WI38 (cell line): ENCODE results near the gene ZXDB.

Source experiments
- H3K4me3 ChIP-seq: 2 replicates; pipeline ENCODE4 v1.5.1; 2011; ENCODE audit warnings: low read depth, mild to moderate bottlenecking, control low read depth, low read length
- TF ChIP-seq, protein P1 (sequence below): IDR thresholded peaks from 2 replicates; pipeline ENCODE4 v1.5.1; 2012; ENCODE audit warnings: low read depth, mild to moderate bottlenecking, control low read depth, low read length

Gene ZXDB

DNA sequence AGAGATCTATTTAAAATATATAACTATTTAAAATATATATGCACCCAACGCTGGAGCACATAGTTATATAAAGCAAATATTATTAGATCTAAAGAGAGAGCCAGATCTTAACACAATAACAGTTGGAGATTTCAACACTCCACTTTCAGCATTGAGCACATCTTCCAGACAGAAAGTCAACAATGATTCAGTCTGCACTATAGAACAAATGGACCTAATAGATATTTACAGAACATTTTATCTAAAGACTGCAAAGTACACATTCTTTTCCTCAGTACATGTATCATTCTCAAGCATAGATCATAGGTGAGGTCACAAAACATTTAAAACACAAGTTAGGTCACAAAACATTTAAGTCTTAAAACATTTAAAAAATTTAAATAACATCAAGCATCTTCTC lies 51.9 kb downstream of the ZXDB start:
- TF ChIP-seq, protein P1, sequence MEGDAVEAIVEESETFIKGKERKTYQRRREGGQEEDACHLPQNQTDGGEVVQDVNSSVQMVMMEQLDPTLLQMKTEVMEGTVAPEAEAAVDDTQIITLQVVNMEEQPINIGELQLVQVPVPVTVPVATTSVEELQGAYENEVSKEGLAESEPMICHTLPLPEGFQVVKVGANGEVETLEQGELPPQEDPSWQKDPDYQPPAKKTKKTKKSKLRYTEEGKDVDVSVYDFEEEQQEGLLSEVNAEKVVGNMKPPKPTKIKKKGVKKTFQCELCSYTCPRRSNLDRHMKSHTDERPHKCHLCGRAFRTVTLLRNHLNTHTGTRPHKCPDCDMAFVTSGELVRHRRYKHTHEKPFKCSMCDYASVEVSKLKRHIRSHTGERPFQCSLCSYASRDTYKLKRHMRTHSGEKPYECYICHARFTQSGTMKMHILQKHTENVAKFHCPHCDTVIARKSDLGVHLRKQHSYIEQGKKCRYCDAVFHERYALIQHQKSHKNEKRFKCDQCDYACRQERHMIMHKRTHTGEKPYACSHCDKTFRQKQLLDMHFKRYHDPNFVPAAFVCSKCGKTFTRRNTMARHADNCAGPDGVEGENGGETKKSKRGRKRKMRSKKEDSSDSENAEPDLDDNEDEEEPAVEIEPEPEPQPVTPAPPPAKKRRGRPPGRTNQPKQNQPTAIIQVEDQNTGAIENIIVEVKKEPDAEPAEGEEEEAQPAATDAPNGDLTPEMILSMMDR, result no peak

DNA sequence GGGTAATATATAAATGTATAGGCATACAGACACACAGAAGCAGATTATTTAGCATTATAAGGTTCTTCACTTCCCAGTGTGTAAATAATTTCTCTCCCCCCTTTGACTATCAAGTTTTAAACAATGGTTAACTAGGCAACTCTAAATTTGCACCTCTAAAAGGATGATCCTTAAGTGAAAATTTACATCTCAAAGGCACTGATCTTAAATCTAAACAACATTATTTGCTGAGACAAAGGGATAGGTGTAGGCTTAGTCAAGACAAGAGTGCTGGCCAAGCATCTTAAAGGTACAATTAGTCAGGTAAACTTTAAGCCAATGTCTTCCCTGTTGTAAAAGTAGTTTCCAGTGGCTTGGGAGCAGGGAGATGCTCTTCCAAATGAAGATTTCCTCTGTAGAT lies 55.2 kb downstream of the ZXDB start:
- TF ChIP-seq, protein P1, result no peak
- no peak overlapping the region for H3K4me3 ChIP-seq

More for the DNA sequence above, 51.9 kb downstream of the ZXDB start:
- no peak overlapping the region for H3K4me3 ChIP-seq
